Measurements from ENCODE around the gene RILPL2.

GRCh38 chr12:123449856-123450255, 13.4 kb upstream of the RILPL2 start:
- TF ChIP-seq TOX (CRISPR knock-in tag; IDR thresholded peaks at IDR 0.05; ENCODE audit: borderline replicate concordance): no peak
- TF ChIP-seq ZFP30 (CRISPR knock-in tag; IDR thresholded peaks at IDR 0.05): no peak

Data from SK-N-SH treated with all-trans-retinoic acid at 6 μM for 48 hours (cell line).